Liver (tissue), 3 donors: ENCODE measurements around the gene BLID.

Source experiments
- CTCF ChIP-seq: fragments of 150-350 bp; IDR thresholded peaks from 2 replicates; pipeline ENCODE4 v1.5.1; 2017; ENCODE audit warnings: improper control_type of control experiment, low read depth, low read length; ENCODE audit not compliant: missing input control
- FOXA2 ChIP-seq: IDR thresholded peaks from 2 replicates; pipeline ENCODE4 v1.6.1; 2016; ENCODE audit warnings: antibody characterized with exemption
- HNF4G ChIP-seq: IDR thresholded peaks from 2 replicates; pipeline ENCODE4 v1.6.1; 2016; ENCODE audit warnings: antibody characterized with exemption
- JUND ChIP-seq, 2 donors: IDR thresholded peaks; 2 replicates each; pipeline ENCODE4 v1.6.1; 2016; ENCODE audit warnings: antibody characterized with exemption in 2 of 2
- MAX ChIP-seq: IDR thresholded peaks from 2 replicates; pipeline ENCODE4 v1.6.1; 2016; ENCODE audit warnings: antibody characterized with exemption
- RAD21 ChIP-seq, 2 donors: IDR thresholded peaks; 2 replicates each; pipeline ENCODE4 v1.6.1; 2016; ENCODE audit warnings: antibody characterized with exemption in 2 of 2, mild to moderate bottlenecking in 2 of 2
- SP1 ChIP-seq: IDR thresholded peaks from 2 replicates; pipeline ENCODE4 v1.6.1; 2018; ENCODE audit warnings: antibody characterized with exemption, mild to moderate bottlenecking
- TAF1 ChIP-seq: conservative IDR thresholded peaks from 2 replicates; pipeline ENCODE4 v1.6.1; 2016; ENCODE audit warnings: antibody characterized with exemption, mild to moderate bottlenecking
- YY1 ChIP-seq: IDR thresholded peaks from 2 replicates; pipeline ENCODE4 v1.6.1; 2016; ENCODE audit warnings: antibody characterized with exemption, mild to moderate bottlenecking
- ZBTB33 ChIP-seq: IDR thresholded peaks from 2 replicates; pipeline ENCODE4 v1.6.1; 2016; ENCODE audit warnings: antibody characterized with exemption
- donor health status: healthy.
- donor health status: healthy.

- TF ChIP-seq TAF1 (no peak), CTCF (no peak), YY1 (no peak), MAX (no peak), RAD21 (IDR thresholded peaks at IDR 0.05) (no peak), HNF4G (no peak), JUND (IDR thresholded peaks at IDR 0.05) (no peak), SP1 (no peak), ZBTB33 (no peak), FOXA2 (no peak)
Observed at GRCh38 chr11:122081073-122081472, 34.9 kb downstream of the BLID start.
